Hepatocyte (in vitro differentiated cells): ENCODE results near the gene SH3RF1. TPM values are rescaled to one million over a fixed set of nuclear protein-coding genes. Genes with fewer than 3 reads are reported as not detected.

ENCODE experiments used
- DNase-seq: peaks from one replicate; pipeline ENCODE4 v3.0.0-alpha.2; 2016; ENCODE audit warnings: low spot score
- H2AFZ ChIP-seq: fragments of 200-600 bp; sonication (generic); 2 replicates; pipeline ENCODE4 v1.6.0; 2016; ENCODE audit warnings: antibody characterized with exemption, mild to moderate bottlenecking
- H3K27ac ChIP-seq: fragments of 200-600 bp; sonication (generic); 2 replicates; pipeline ENCODE4 v1.5.1; 2016; ENCODE audit warnings: mild to moderate bottlenecking
- H3K27me3 ChIP-seq: fragments of 200-600 bp; sonication (generic); 2 replicates; pipeline ENCODE4 v1.6.1; 2016
- H3K36me3 ChIP-seq: fragments of 200-600 bp; sonication (generic); replicated peaks from 2 replicates; pipeline ENCODE4 v1.5.1; 2016; ENCODE audit warnings: low read depth; ENCODE audit not compliant: insufficient read depth
- H3K4me1 ChIP-seq: fragments of 200-600 bp; sonication (generic); 2 replicates; pipeline ENCODE4 v1.5.1; 2016; ENCODE audit warnings: mild to moderate bottlenecking, moderate library complexity; ENCODE audit not compliant: insufficient read depth
- H3K4me2 ChIP-seq: fragments of 200-600 bp; sonication (generic); 2 replicates; pipeline ENCODE4 v1.6.0; 2016
- H3K4me3 ChIP-seq: fragments of 200-600 bp; sonication (generic); 2 replicates; pipeline ENCODE4 v1.5.1; 2016; ENCODE audit warnings: mild to moderate bottlenecking
- H3K79me2 ChIP-seq: fragments of 200-600 bp; sonication (generic); 2 replicates; pipeline ENCODE4 v1.6.0; 2017; ENCODE audit warnings: mild to moderate bottlenecking
- H3K9me2 ChIP-seq: fragments of 200-600 bp; sonication (generic); replicated peaks from 2 replicates; pipeline ENCODE4 v1.6.0; 2017; ENCODE audit warnings: mild to moderate bottlenecking; ENCODE audit not compliant: insufficient read depth
- H3K9me3 ChIP-seq: fragments of 200-600 bp; sonication (generic); 2 replicates; pipeline ENCODE4 v1.5.1; 2016; ENCODE audit warnings: low read depth, mild to moderate bottlenecking
- H4K20me1 ChIP-seq: fragments of 200-600 bp; sonication (generic); 2 replicates; pipeline ENCODE4 v1.6.0; 2016; ENCODE audit warnings: mild to moderate bottlenecking; ENCODE audit not compliant: insufficient read depth, poor library complexity, severe bottlenecking
- CTCF ChIP-seq: fragments of 200-600 bp; sonication (generic); IDR thresholded peaks from 2 replicates; pipeline ENCODE4 v1.5.1; 2016; ENCODE audit warnings: antibody characterized with exemption, mild to moderate bottlenecking; ENCODE audit not compliant: poor library complexity
- EZH2 ChIP-seq: fragments of 200-600 bp; sonication (generic); IDR thresholded peaks from 2 replicates; pipeline ENCODE4 v1.6.1; 2016; ENCODE audit warnings: antibody characterized with exemption, mild to moderate bottlenecking, borderline replicate concordance
- EZH2phosphoT487 ChIP-seq: fragments of 200-600 bp; sonication (generic); IDR thresholded peaks from one replicate; pipeline ENCODE4 v1.6.1; 2018; ENCODE audit warnings: antibody characterized with exemption, mild to moderate bottlenecking, low read depth, moderate library complexity; ENCODE audit not compliant: unreplicated experiment, severe bottlenecking
- WGBS: methylation state at CpG from one replicate; pipeline ENCODE4 v1.1.6; 2016; ENCODE audit warnings: low lambda C conversion rate; ENCODE audit errors: missing lambda C conversion rate; 5-methylcytosine and 5-hydroxymethylcytosine counted together
- polyA plus RNA-seq: library from polyadenylated mRNA; unstranded; fragments of >200 nt; fragmentation: Nextera tagmentation; extraction: Ambion mirVana; gene quantifications from 2 replicates; pipeline ENCODE4 v1.2.1, GENCODE V29; 2016
- total RNA-seq: library from RNA; depleted of rRNA; stranded (reverse); fragments of >200 nt; gene quantifications from 2 replicates; pipeline ENCODE4 v1.2.3, GENCODE V29; 2014

SH3RF1 gene
- total and polyA plus RNA-seq, 2 experiments from 2014 or later: 15.5 to 16.4 TPM

DNA sequence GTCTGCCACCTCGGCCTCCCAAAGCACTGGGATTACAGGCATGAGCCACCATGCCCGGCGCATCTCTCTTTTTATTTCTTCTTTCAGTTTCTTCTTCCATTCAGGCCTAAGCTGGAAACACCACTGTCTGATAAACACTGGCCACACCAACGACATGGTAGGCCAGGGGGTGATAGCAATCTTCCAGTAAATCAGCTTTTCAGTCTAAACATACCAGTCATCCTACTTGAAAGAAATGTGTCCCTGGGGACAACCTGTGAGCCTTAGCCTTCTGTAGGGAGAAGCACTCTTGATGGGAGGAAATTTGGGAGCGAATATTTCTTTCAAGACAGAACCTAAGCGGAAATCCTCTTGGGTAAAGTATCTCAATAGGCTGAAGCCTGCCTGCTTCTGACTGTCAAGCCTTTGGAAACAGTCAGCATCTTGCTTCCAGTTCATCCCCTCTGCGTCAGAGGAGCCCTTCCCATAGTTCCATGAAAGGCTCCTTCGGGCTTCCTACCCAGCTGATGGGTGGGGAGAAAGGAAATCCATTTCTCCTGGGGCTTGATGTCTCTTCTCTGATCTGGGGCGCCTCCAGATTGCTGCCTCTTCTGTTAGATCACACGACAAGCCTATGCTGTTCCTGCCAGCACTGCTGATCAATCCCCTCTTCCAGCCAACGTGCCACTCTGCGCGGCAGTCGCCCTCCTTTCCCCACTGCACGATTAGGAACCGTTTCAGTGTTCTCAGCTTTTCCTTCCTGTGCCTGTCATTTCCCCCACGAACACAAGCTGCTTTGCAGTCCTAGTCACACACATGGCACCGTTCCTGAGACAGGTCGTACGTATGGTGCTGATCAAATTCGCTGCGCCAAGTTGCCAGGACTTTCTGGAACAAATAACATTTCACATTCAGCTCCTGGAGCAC, 211.2 kb downstream of the SH3RF1 start:
- H3K4me2 ChIP-seq: no peak overlapping the region
- no peak overlapping the region for H3K27ac ChIP-seq
- no peaks in the 10 kb centered on the region for H3K27me3 ChIP-seq
- DNase-seq: no peak
- 87% methylated on average over 22 of the region's 22 CpGs for WGBS
- TF ChIP-seq EZH2 (no peak), EZH2phosphoT487 (no peak), CTCF (no peak)
- no peaks in the 10 kb centered on the region for H3K9me2 ChIP-seq
- peaks cover 27% of the 10 kb centered on the region for H3K4me1 ChIP-seq
- H2AFZ ChIP-seq: no peak overlapping the region
- no peak overlapping the region for H3K4me3 ChIP-seq
- no peaks in the 10 kb centered on the region for H3K79me2 ChIP-seq
- H3K9me3 ChIP-seq: no peaks in the 10 kb centered on the region
- H3K36me3 ChIP-seq: no peaks in the 10 kb centered on the region
- H4K20me1 ChIP-seq: no peaks in the 10 kb centered on the region

DNA sequence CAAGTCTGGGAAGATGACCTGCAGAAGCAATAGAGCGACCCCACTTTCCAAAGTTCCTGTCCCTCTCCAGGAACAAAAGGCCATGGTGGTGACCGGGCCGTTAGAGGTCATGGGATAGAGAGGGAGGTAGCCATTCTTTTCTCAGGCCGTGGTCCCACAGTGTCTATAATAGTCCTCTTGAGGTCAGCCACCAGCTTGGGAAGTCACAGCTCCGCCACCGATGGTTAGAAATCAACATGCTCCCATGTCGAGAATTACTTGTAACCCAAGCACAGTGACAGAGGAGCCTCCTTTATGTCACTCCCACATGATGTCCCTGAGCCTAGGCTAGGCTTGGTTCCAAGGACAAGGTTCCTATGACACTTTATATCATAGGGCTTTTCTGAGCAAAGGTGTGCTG, 212.4 kb downstream of the SH3RF1 start:
- Histone ChIP-seq H3K9me2 (no peaks in the 10 kb centered on the region), H3K27ac (no peak overlapping the region), H3K4me2 (no peak overlapping the region), H3K9me3 (no peaks in the 10 kb centered on the region), H3K27me3 (no peaks in the 10 kb centered on the region), H4K20me1 (no peaks in the 10 kb centered on the region), H3K36me3 (no peaks in the 10 kb centered on the region), H3K4me1 (peaks cover 25% of the 10 kb centered on the region), H3K4me3 (no peak overlapping the region), H3K79me2 (no peaks in the 10 kb centered on the region), H2AFZ (no peak overlapping the region)
- DNase-seq: no peak
- WGBS: 97% methylated on average over 7 of the region's 7 CpGs
- TF ChIP-seq CTCF: no peak
- TF ChIP-seq EZH2: no peak
- TF ChIP-seq EZH2phosphoT487: no peak

GRCh38 chr4:169054879-169055278, 215.9 kb downstream of the SH3RF1 start:
- Histone ChIP-seq H3K27ac (no peak overlapping the region), H3K36me3 (no peaks in the 10 kb centered on the region), H3K27me3 (no peaks in the 10 kb centered on the region), H3K4me2 (no peak overlapping the region), H3K9me2 (no peaks in the 10 kb centered on the region), H3K4me3 (no peak overlapping the region), H4K20me1 (no peaks in the 10 kb centered on the region), H3K79me2 (no peaks in the 10 kb centered on the region), H3K4me1 (peaks cover 4% of the 10 kb centered on the region), H2AFZ (no peak overlapping the region), H3K9me3 (no peaks in the 10 kb centered on the region)
- TF ChIP-seq CTCF: no peak
- TF ChIP-seq EZH2: no peak
- TF ChIP-seq EZH2phosphoT487: no peak
- 94% methylated on average over 6 of the region's 6 CpGs for WGBS
- no peak for DNase-seq
